Stimulated activated CD8-positive, alpha-beta memory T cell treated with anti-CD3 and anti-CD28 coated beads, Interleukin-15, amount 100 ng/mL, for 1 hour (primary cell): ENCODE results near the gene FRMD4A.
A peak's percentile ranks its signal among the peaks of the same experiment; 100 is the strongest.

Experiments
- DNase-seq: peaks from one replicate; pipeline ENCODE4 v3.0.0-alpha.2; 2020; ENCODE audit warnings: low read depth

The FRMD4A gene

GRCh38 chr10:14016011-14016536, 314.6 kb downstream of the FRMD4A start:
- no peak for DNase-seq

- DNase-seq: no peak
Measured at GRCh38 chr10:14014423-14014822, 316.3 kb downstream of the FRMD4A start.

- DNase-seq: no peak
Measured at GRCh38 chr10:14010769-14011574, 319.8 kb downstream of the FRMD4A start.

GRCh38 chr10:14010101-14010558, 320.6 kb downstream of the FRMD4A start:
- DNase-seq: no peak

GRCh38 chr10:14009371-14010100, 321.2 kb downstream of the FRMD4A start:
- DNase-seq: peak; percentile 32

GRCh38 chr10:14008740-14009080, 322.0 kb downstream of the FRMD4A start:
- no peak for DNase-seq

- DNase-seq: no peak
Measured at GRCh38 chr10:14004536-14004935, 326.2 kb downstream of the FRMD4A start.

GRCh38 chr10:14003517-14004184, 327.1 kb downstream of the FRMD4A start:
- no peak for DNase-seq

GRCh38 chr10:14001298-14002040, 329.3 kb downstream of the FRMD4A start:
- DNase-seq: no peak

GRCh38 chr10:13998163-13998835, 332.4 kb downstream of the FRMD4A start:
- DNase-seq: no peak

GRCh38 chr10:13997650-13998049, 333.1 kb downstream of the FRMD4A start:
- no peak for DNase-seq

- no peak for DNase-seq
Measured at GRCh38 chr10:13994932-13995331, 335.8 kb downstream of the FRMD4A start.

GRCh38 chr10:13993673-13994089, 337.0 kb downstream of the FRMD4A start:
- DNase-seq: no peak

- no peak for DNase-seq
Measured at GRCh38 chr10:13993169-13993568, 337.6 kb downstream of the FRMD4A start.

GRCh38 chr10:13991353-13991752, 339.4 kb downstream of the FRMD4A start:
- DNase-seq: no peak

- DNase-seq: no peak
Measured at GRCh38 chr10:13990946-13991345, 339.8 kb downstream of the FRMD4A start.

- DNase-seq: no peak
Measured at GRCh38 chr10:13990392-13990805, 340.3 kb downstream of the FRMD4A start.

- no peak for DNase-seq
Measured at GRCh38 chr10:13989616-13990015, 341.1 kb downstream of the FRMD4A start.

- DNase-seq: no peak
Measured at GRCh38 chr10:13987446-13987845, 343.3 kb downstream of the FRMD4A start.

GRCh38 chr10:13984647-13985155, 346.0 kb downstream of the FRMD4A start:
- DNase-seq: no peak

GRCh38 chr10:13983035-13983434, 347.7 kb downstream of the FRMD4A start:
- DNase-seq: no peak
